Parathyroid adenoma (tissue), 2 donors: ENCODE results near the gene CD34.
"Not testable (repeated sequence)": the region's sequence is repeated elsewhere in the genome, so short reads cannot be mapped to it uniquely, and the experiment has no call there.

Source experiments
- H2AFZ ChIP-seq: fragments of 300-600 bp; sonication (generic); one replicate; pipeline ENCODE4 v1.7.0; 2017; ENCODE audit warnings: antibody characterized with exemption, mild to moderate bottlenecking
- H3K27ac ChIP-seq: fragments of 300-600 bp; sonication (generic); one replicate; pipeline ENCODE4 v1.7.0; 2017
- H3K27me3 ChIP-seq: fragments of 300-600 bp; sonication (generic); one replicate; pipeline ENCODE4 v1.7.0; 2017; ENCODE audit warnings: low read length; ENCODE audit not compliant: control insufficient read depth, insufficient read depth
- H3K36me3 ChIP-seq: fragments of 300-600 bp; sonication (generic); one replicate; pipeline ENCODE4 v1.7.0; 2017; ENCODE audit warnings: low read length; ENCODE audit not compliant: control insufficient read depth, insufficient read depth
- H3K4me1 ChIP-seq: fragments of 300-600 bp; sonication (generic); one replicate; pipeline ENCODE4 v1.7.0; 2017; ENCODE audit warnings: control low read depth
- H3K4me2 ChIP-seq: fragments of 300-600 bp; sonication (generic); one replicate; pipeline ENCODE4 v1.7.0; 2017; ENCODE audit warnings: low read length
- H3K4me3 ChIP-seq: fragments of 300-600 bp; sonication (generic); one replicate; pipeline ENCODE4 v1.7.0; 2017; ENCODE audit warnings: low read depth, low read length
- H3K79me2 ChIP-seq: fragments of 300-600 bp; sonication (generic); one replicate; pipeline ENCODE4 v1.7.0; 2017; ENCODE audit warnings: control low read depth
- H3K9ac ChIP-seq: fragments of 300-600 bp; sonication (generic); one replicate; pipeline ENCODE4 v1.7.0; 2017; ENCODE audit warnings: mild to moderate bottlenecking
- H3K9me3 ChIP-seq: fragments of 300-600 bp; sonication (generic); one replicate; pipeline ENCODE4 v1.7.0; 2017; ENCODE audit warnings: low read length; ENCODE audit not compliant: control insufficient read depth
- CTCF ChIP-seq: fragments of 300-600 bp; sonication (generic); IDR thresholded peaks from one replicate; pipeline ENCODE4 v1.7.0; 2017; ENCODE audit warnings: antibody characterized with exemption, mild to moderate bottlenecking
- donor health status: primary hyperparathyroidism.

Gene CD34

GRCh38 chr1:207944571-207944970, 33.6 kb upstream of the CD34 start:
- Histone ChIP-seq H3K27me3 (no peaks in the 10 kb centered on the region), H3K4me1 (no peaks in the 10 kb centered on the region), H3K36me3 (no peaks in the 10 kb centered on the region), H3K9me3 (no peaks in the 10 kb centered on the region), H3K4me3 (no peak overlapping the region), H2AFZ (no peak overlapping the region), H3K4me2 (no peak overlapping the region), H3K27ac (no peak overlapping the region), H3K9ac (no peak overlapping the region), H3K79me2 (no peaks in the 10 kb centered on the region)
- no peak for TF ChIP-seq CTCF

- not testable (repeated sequence) for H3K27me3 ChIP-seq, H3K9ac ChIP-seq, H3K79me2 ChIP-seq, H3K4me2 ChIP-seq, H2AFZ ChIP-seq, H3K36me3 ChIP-seq, H3K4me1 ChIP-seq, H3K9me3 ChIP-seq
- peak overlapping the region; percentile 73 for H3K27ac ChIP-seq
- peak overlapping the region; percentile 16 for H3K4me3 ChIP-seq
These were observed 31.4 kb upstream of the CD34 start for GRCh38 chr1:207942337-207942741.

GRCh38 chr1:207941665-207942064, 30.7 kb upstream of the CD34 start:
- Histone ChIP-seq H3K36me3 (no peaks in the 10 kb centered on the region), H3K9ac (no peak overlapping the region), H3K27ac (peak overlapping the region; percentile 73), H3K27me3 (no peaks in the 10 kb centered on the region), H3K4me1 (no peaks in the 10 kb centered on the region), H3K9me3 (no peaks in the 10 kb centered on the region), H2AFZ (no peak overlapping the region), H3K79me2 (no peaks in the 10 kb centered on the region), H3K4me3 (no peak overlapping the region), H3K4me2 (no peak overlapping the region)
- TF ChIP-seq CTCF = no peak

GRCh38 chr1:207938016-207938415, 27.1 kb upstream of the CD34 start:
- no peaks in the 10 kb centered on the region for H3K79me2 ChIP-seq
- H3K4me2 ChIP-seq = no peak overlapping the region
- no peaks in the 10 kb centered on the region for H3K36me3 ChIP-seq
- H3K9me3 ChIP-seq = no peaks in the 10 kb centered on the region
- H3K4me1 ChIP-seq = no peaks in the 10 kb centered on the region
- TF ChIP-seq CTCF = no peak
- H3K4me3 ChIP-seq = no peak overlapping the region
- H3K27ac ChIP-seq = no peak overlapping the region
- no peak overlapping the region for H2AFZ ChIP-seq
- no peaks in the 10 kb centered on the region for H3K27me3 ChIP-seq
- no peak overlapping the region for H3K9ac ChIP-seq

GRCh38 chr1:207937204-207937603, 26.3 kb upstream of the CD34 start:
- no peaks in the 10 kb centered on the region for H3K27me3 ChIP-seq
- no peaks in the 10 kb centered on the region for H3K4me1 ChIP-seq

More at GRCh38 chr1:207937204-207937603, 26.3 kb upstream of the CD34 start:
- no peak for TF ChIP-seq CTCF
- Histone ChIP-seq H3K4me2 (no peak overlapping the region), H3K4me3 (no peak overlapping the region), H3K36me3 (no peaks in the 10 kb centered on the region), H3K79me2 (no peaks in the 10 kb centered on the region), H3K27ac (no peak overlapping the region), H2AFZ (no peak overlapping the region), H3K9ac (no peak overlapping the region), H3K9me3 (no peaks in the 10 kb centered on the region)
